K562 (cell line): ENCODE results near the gene PACRG. TPM values are rescaled to one million over a fixed set of nuclear protein-coding genes. Genes with fewer than 3 reads are reported as not detected.

ENCODE experiments used
- ATAC-seq: fragments of 200-7000 bp; cut with Tn5 transposase; 3 replicates; pipeline ENCODE4 v1.9.1; 2020; ENCODE audit warnings: moderate library complexity
- BruUV-seq: library from RNA; stranded (reverse); fragments of 400-500 nt; replicated peaks from 2 replicates; lab custom pipeline; 2021; lab: Mats Ljungman, UMichigan
- CTCF ChIA-PET: fragments of 300-600 bp; formaldehyde crosslinking; extraction: SDS; loops from one replicate; lab custom pipeline; 2021; ENCODE audit warnings: low intra/inter-chr PET ratio; lab: Yijun Ruan, JAX
- POLR2A ChIA-PET: fragments of 300-600, 350-650 bp; sonication (Branson Sonifier 250); formaldehyde crosslinking; extraction: SDS; loops from one replicate; lab custom pipeline; 2021; ENCODE audit warnings: antibody characterized with exemption, inconsistent platforms; lab: Yijun Ruan, JAX
- DNase-seq, 4 experiments: peaks; one replicate each; pipeline versions ENCODE4 v3.0.0 to v3.0.0-alpha.2; 2011 to 2018; ENCODE audit warnings: low spot score in 3 of 4, mixed read lengths in 3 of 4; ENCODE audit errors: extremely low read depth in 1 of 4
- FAIRE-seq: peaks from 2 replicates; lab custom pipeline; 2011; peaks lifted over from hg19 to GRCh38; lab: Jason Lieb, UNC
- H2AFZ ChIP-seq: 2 replicates; pipeline ENCODE4 v1.6.0; 2011; ENCODE audit warnings: low read depth, low read length, control low read depth, inconsistent platforms
- H3K27ac ChIP-seq: fragments of 200-600 bp; 3 replicates; pipeline ENCODE4 v1.8.0; 2011; ENCODE audit warnings: low read depth, mild to moderate bottlenecking, control low read depth, inconsistent platforms, low read length, moderate library complexity, mixed read lengths; ENCODE audit errors: extremely low read depth
- H3K27me3 ChIP-seq, 2 experiments: fragments of 300-600 bp in 1 of 2; 2 replicates in 1 of 2; 3 replicates in 1 of 2; pipeline versions ENCODE4 v1.6.0 to v1.8.0; 2011; ENCODE audit warnings: inconsistent platforms in 2 of 2, low read length in 2 of 2, mild to moderate bottlenecking in 1 of 2, mixed read lengths in 1 of 2, moderate library complexity in 1 of 2; ENCODE audit not compliant: control insufficient read depth in 2 of 2, insufficient read depth in 2 of 2
- H3K36me3 ChIP-seq: fragments of 300-600 bp; 3 replicates; pipeline ENCODE4 v1.8.0; 2011; ENCODE audit warnings: mild to moderate bottlenecking, low read length, inconsistent platforms; ENCODE audit not compliant: control insufficient read depth, insufficient read depth
- H3K4me1 ChIP-seq, 2 experiments: fragments of 200-600 bp in 1 of 2; replicated peaks in 1 of 2; 2 replicates in 1 of 2; 3 replicates in 1 of 2; pipeline versions ENCODE4 v1.5.1 to v1.8.0; 2011; ENCODE audit warnings: inconsistent platforms in 2 of 2, low read length in 2 of 2, mild to moderate bottlenecking in 1 of 2, mixed read lengths in 1 of 2, moderate library complexity in 1 of 2; ENCODE audit not compliant: control insufficient read depth in 2 of 2, insufficient read depth in 2 of 2
- H3K4me2 ChIP-seq: 2 replicates; pipeline ENCODE4 v1.6.1; 2011; ENCODE audit warnings: low read length, control low read depth, inconsistent platforms, mixed read lengths; ENCODE audit not compliant: insufficient read depth
- H3K4me3 ChIP-seq: fragments of 200-600 bp; sonication (generic), shearing (Covaris generic); 2 replicates; pipeline ENCODE4 v1.5.1; 2016; ENCODE audit warnings: control low read depth, inconsistent platforms
- H3K79me2 ChIP-seq: fragments of 200-600 bp; 3 replicates; pipeline ENCODE4 v1.8.0; 2011; ENCODE audit warnings: low read length, inconsistent platforms; ENCODE audit not compliant: control insufficient read depth, insufficient read depth
- H3K9ac ChIP-seq, 2 experiments: 2 replicates each; pipeline versions ENCODE4 v1.6.0 to v1.6.1; 2011; ENCODE audit warnings: low read depth in 2 of 2, low read length in 2 of 2, control low read depth in 1 of 2, inconsistent platforms in 1 of 2, mild to moderate bottlenecking in 1 of 2, mixed read lengths in 1 of 2; ENCODE audit not compliant: insufficient read depth in 1 of 2
- H3K9me1 ChIP-seq: one replicate; pipeline ENCODE4 v1.6.0; 2011; ENCODE audit warnings: inconsistent platforms, mild to moderate bottlenecking, low read length, moderate library complexity; ENCODE audit not compliant: control insufficient read depth, insufficient read depth
- H3K9me3 ChIP-seq: replicated peaks from 2 replicates; pipeline ENCODE4 v1.5.1; 2011; ENCODE audit warnings: low read depth, low read length, inconsistent platforms; ENCODE audit not compliant: control insufficient read depth, insufficient read depth
- H4K20me1 ChIP-seq: replicated peaks from 2 replicates; pipeline ENCODE4 v1.6.1; 2011; ENCODE audit warnings: low read length, inconsistent platforms, mixed read lengths; ENCODE audit not compliant: control insufficient read depth, insufficient read depth
- ARHGAP35 ChIP-seq: fragments of 450-650 bp; IDR thresholded peaks from 2 replicates; pipeline ENCODE4 v1.6.1; 2018; ENCODE audit not compliant: partially characterized antibody
- CBX5 ChIP-seq: IDR thresholded peaks from 2 replicates; pipeline ENCODE4 v1.6.1; 2014; ENCODE audit warnings: low read depth, borderline replicate concordance
- DEAF1 ChIP-seq: fragments of 450-650 bp; formaldehyde crosslinking; IDR thresholded peaks from 2 replicates; pipeline ENCODE4 v1.4.0; 2020; ENCODE audit warnings: mild to moderate bottlenecking, moderate library complexity
- ESRRA ChIP-seq: fragments of 450-650 bp; IDR thresholded peaks from 2 replicates; pipeline ENCODE4 v1.6.1; 2014; ENCODE audit warnings: low read depth, mild to moderate bottlenecking, moderate library complexity, borderline replicate concordance
- FOXM1 ChIP-seq, 2 experiments: fragments of 450-650 bp in 1 of 2; sonication (generic) in 1 of 2; formaldehyde crosslinking in 1 of 2; IDR thresholded peaks; 2 replicates each; pipeline versions ENCODE4 v1.6.1 to v1.9.0; 2017 to 2022; ENCODE audit warnings: low read depth in 2 of 2, mild to moderate bottlenecking in 2 of 2, missing genetic modification reagents in 1 of 2, moderate library complexity in 1 of 2
- IRF2 ChIP-seq: sonication (generic); formaldehyde crosslinking; IDR thresholded peaks from 2 replicates; pipeline ENCODE4 v1.8.1; 2022; ENCODE audit warnings: mild to moderate bottlenecking, missing genetic modification reagents
- MYC ChIP-seq, 2 experiments: fragments of 250-450 bp in 1 of 2; sonication (Bioruptor Pico) in 1 of 2; IDR thresholded peaks; 2 replicates each; pipeline versions ENCODE4 v1.5.1 to v1.6.1; 2012 to 2021; ENCODE audit warnings: low read depth in 2 of 2, borderline replicate concordance in 1 of 2, improper control_type of control experiment in 1 of 2, low read length in 1 of 2, mild to moderate bottlenecking in 1 of 2, moderate library complexity in 1 of 2
- NFE2 ChIP-seq: IDR thresholded peaks from 2 replicates; pipeline ENCODE4 v1.6.1; 2014; ENCODE audit warnings: antibody characterized with exemption, low read depth
- RBM22 ChIP-seq: fragments of 200-400 bp; formaldehyde crosslinking; IDR thresholded peaks from 2 replicates; pipeline ENCODE4 v1.6.1; 2018; ENCODE audit warnings: low read length, low read depth; ENCODE audit not compliant: poor library complexity, severe bottlenecking
- XRCC3 ChIP-seq: fragments of 450-650 bp; IDR thresholded peaks from 2 replicates; pipeline ENCODE4 v1.6.1; 2017; ENCODE audit warnings: mild to moderate bottlenecking, moderate library complexity
- ZNF143 ChIP-seq: sonication (generic); formaldehyde crosslinking; IDR thresholded peaks from 2 replicates; pipeline ENCODE4 v1.9.0; 2022; ENCODE audit warnings: mild to moderate bottlenecking, missing genetic modification reagents
- ZNF24 ChIP-seq: fragments of 450-650 bp; IDR thresholded peaks from 2 replicates; pipeline ENCODE4 v1.6.1; 2016
- ZNF561 ChIP-seq: fragments of 450-650 bp; formaldehyde crosslinking; conservative IDR thresholded peaks from 2 replicates; pipeline ENCODE4 v1.4.0; 2020; ENCODE audit warnings: mild to moderate bottlenecking, moderate library complexity
- ZSCAN29 ChIP-seq: fragments of 450-650 bp; IDR thresholded peaks from 2 replicates; pipeline ENCODE4 v1.6.1; 2017
- WGBS: fragments of 100-300 bp; shearing (Covaris generic); methylation state at CpG from one replicate; pipeline ENCODE4 v1.1.6; 2016; ENCODE audit warnings: low coverage, mixed read lengths; ENCODE audit not compliant: insufficient coverage; ENCODE audit errors: missing lambda C conversion rate; 5-methylcytosine and 5-hydroxymethylcytosine counted together
- in situ Hi-C: fragments of 300-500 bp; cut with MboI; formaldehyde crosslinking; loops from 4 replicates; pipeline ENCODE4 v1.15.0; 2018; ENCODE audit warnings: inconsistent platforms, mixed read lengths
- intact Hi-C: fragments of 100-400 bp; cut with micrococcal nuclease; formaldehyde crosslinking; loops from 2 replicates; pipeline ENCODE4 v1.14.2; 2022
- polyA plus RNA-seq, 8 experiments: library from polyadenylated mRNA; depleted of rRNA in 4 of 8; stranded (reverse) in 5 of 8; unstranded in 3 of 8; fragments of >200 nt; fragmentation: Nextera tagmentation in 2 of 8; fragmentation: Illumina TruSeq in 1 of 8; extraction: Ambion mirVana in 2 of 8; extraction: Trizol in 1 of 8; gene quantifications; 2 replicates each; pipeline versions ENCODE4 v1.2.1 to v1.2.3, GENCODE V29; 2011 to 2014; ENCODE audit warnings: inconsistent platforms in 1 of 8, missing spikeins in 1 of 8
- total RNA-seq, 7 experiments: library from RNA; depleted of rRNA in 6 of 7; stranded (reverse); fragments of >200 nt in 6 of 7; fragmentation: Illumina TruSeq in 2 of 7; extraction: Trizol in 2 of 7; gene quantifications; 2 replicates each; pipeline versions ENCODE4 v1.2.1 to v1.2.3, GENCODE V29; 2011 to 2021; ENCODE audit warnings: low replicate concordance in 1 of 7
- TF ChIP-seq, protein P1 (sequence below): fragments of 250-450 bp; sonication (Bioruptor Pico); IDR thresholded peaks from 2 replicates; pipeline ENCODE4 v1.4.0; 2020; ENCODE audit warnings: mild to moderate bottlenecking, moderate library complexity
- TF ChIP-seq, protein P2 (sequence below): fragments of 450-650 bp; IDR thresholded peaks from 2 replicates; pipeline ENCODE4 v1.6.1; 2018; ENCODE audit warnings: mild to moderate bottlenecking, low read depth; ENCODE audit not compliant: partially characterized antibody

Gene PACRG
- total and polyA plus RNA-seq, 9 of the 15 experiments (the other 6 are each of a cell fraction or from before 2014, with no cell fraction given), result 0.04 TPM; not detected in 8

GRCh38 chr6:163031931-163032330 lies 304.2 kb downstream of the PACRG start (continued):
- TF ChIP-seq, protein P1, sequence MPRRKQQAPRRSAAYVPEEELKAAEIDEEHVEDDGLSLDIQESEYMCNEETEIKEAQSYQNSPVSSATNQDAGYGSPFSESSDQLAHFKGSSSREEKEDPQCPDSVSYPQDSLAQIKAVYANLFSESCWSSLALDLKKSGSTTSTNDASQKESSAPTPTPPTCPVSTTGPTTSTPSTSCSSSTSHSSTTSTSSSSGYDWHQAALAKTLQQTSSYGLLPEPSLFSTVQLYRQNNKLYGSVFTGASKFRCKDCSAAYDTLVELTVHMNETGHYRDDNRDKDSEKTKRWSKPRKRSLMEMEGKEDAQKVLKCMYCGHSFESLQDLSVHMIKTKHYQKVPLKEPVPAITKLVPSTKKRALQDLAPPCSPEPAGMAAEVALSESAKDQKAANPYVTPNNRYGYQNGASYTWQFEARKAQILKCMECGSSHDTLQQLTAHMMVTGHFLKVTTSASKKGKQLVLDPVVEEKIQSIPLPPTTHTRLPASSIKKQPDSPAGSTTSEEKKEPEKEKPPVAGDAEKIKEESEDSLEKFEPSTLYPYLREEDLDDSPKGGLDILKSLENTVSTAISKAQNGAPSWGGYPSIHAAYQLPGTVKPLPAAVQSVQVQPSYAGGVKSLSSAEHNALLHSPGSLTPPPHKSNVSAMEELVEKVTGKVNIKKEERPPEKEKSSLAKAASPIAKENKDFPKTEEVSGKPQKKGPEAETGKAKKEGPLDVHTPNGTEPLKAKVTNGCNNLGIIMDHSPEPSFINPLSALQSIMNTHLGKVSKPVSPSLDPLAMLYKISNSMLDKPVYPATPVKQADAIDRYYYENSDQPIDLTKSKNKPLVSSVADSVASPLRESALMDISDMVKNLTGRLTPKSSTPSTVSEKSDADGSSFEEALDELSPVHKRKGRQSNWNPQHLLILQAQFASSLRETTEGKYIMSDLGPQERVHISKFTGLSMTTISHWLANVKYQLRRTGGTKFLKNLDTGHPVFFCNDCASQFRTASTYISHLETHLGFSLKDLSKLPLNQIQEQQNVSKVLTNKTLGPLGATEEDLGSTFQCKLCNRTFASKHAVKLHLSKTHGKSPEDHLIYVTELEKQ (CRISPR knock-in tag), result no peak
- TF ChIP-seq DEAF1 (no peak), CBX5 (no peak), ZSCAN29 (no peak), NFE2 (no peak)
- TF ChIP-seq, all 486 proteins: peak for 0

- H3K79me2 ChIP-seq, result no peaks in the 10 kb centered on the region
- FAIRE-seq, result no peak
- DNase-seq, result no peak
- CTCF ChIA-PET, result no interaction called here
- no peaks in the 10 kb centered on the region for H3K36me3 ChIP-seq
- H4K20me1 ChIP-seq, result no peaks in the 10 kb centered on the region
- no peak overlapping the region for H3K4me2 ChIP-seq
- POLR2A ChIA-PET, result no interaction called here
- no peaks in the 10 kb centered on the region for H3K9me1 ChIP-seq
- H3K4me1 ChIP-seq, result no peaks in the 10 kb centered on the region
- no peak overlapping the region for H2AFZ ChIP-seq
- in situ Hi-C loops (no loop called here), intact Hi-C loops (no loop called here)
- H3K9ac ChIP-seq, result no peak overlapping the region
- no peaks in the 10 kb centered on the region for H3K27me3 ChIP-seq
- no peak for ATAC-seq
- H3K4me3 ChIP-seq, result no peak overlapping the region
- BruUV-seq, result no TSS peak
- no peak overlapping the region for H3K27ac ChIP-seq
- no peaks in the 10 kb centered on the region for H3K9me3 ChIP-seq
- 4% methylated on average over 3 of the region's 3 CpGs for WGBS
- TF ChIP-seq ZNF24, result no peak
- TF ChIP-seq, protein P2, sequence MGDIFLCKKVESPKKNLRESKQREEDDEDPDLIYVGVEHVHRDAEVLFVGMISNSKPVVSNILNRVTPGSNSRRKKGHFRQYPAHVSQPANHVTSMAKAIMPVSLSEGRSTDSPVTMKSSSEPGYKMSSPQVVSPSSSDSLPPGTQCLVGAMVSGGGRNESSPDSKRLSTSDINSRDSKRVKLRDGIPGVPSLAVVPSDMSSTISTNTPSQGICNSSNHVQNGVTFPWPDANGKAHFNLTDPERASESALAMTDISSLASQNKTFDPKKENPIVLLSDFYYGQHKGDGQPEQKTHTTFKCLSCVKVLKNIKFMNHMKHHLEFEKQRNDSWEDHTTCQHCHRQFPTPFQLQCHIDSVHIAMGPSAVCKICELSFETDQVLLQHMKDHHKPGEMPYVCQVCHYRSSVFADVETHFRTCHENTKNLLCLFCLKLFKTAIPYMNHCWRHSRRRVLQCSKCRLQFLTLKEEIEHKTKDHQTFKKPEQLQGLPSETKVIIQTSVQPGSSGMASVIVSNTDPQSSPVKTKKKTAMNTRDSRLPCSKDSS, result no peak
- no peak for TF ChIP-seq RBM22
- no peak for TF ChIP-seq XRCC3
- TF ChIP-seq FOXM1 (IDR thresholded peaks at IDR 0.05; ENCODE audit: low read depth), result no peak
- no peak for TF ChIP-seq FOXM1 (CRISPR knock-in tag; IDR thresholded peaks at IDR 0.05; ENCODE audit: low read depth)
- no peak for TF ChIP-seq MYC (IDR thresholded peaks at IDR 0.05; ENCODE audit: low read depth, low read length)
- no peak for TF ChIP-seq MYC (CRISPR knock-in tag; IDR thresholded peaks at IDR 0.05; ENCODE audit: borderline replicate concordance, low read depth)
- TF ChIP-seq ARHGAP35, result no peak
- no peak for TF ChIP-seq IRF2 (CRISPR knock-in tag)
- TF ChIP-seq ZNF143 (CRISPR knock-in tag), result no peak
- TF ChIP-seq ZNF561 (CRISPR knock-in tag), result no peak
- TF ChIP-seq ESRRA, result no peak
Observed at GRCh38 chr6:163036160-163036645, 308.4 kb downstream of the PACRG start.
